HEK293T (cell line): Measurements from ENCODE around the gene PCDHGA7.
"Not testable (repeated sequence)": the region's sequence is repeated elsewhere in the genome, so short reads cannot be mapped to it uniquely, and the experiment has no call there.

Experiments
- CTCF ChIA-PET: fragments of 350-600 bp; formaldehyde crosslinking; extraction: SDS; loops from one replicate; lab custom pipeline; 2021; ENCODE audit warnings: antibody characterized with exemption, inconsistent platforms; lab: Yijun Ruan, JAX
- POLR2A ChIA-PET: fragments of 350-600 bp; formaldehyde crosslinking; extraction: SDS; loops from one replicate; lab custom pipeline; 2020; ENCODE audit warnings: antibody characterized with exemption, inconsistent platforms; lab: Yijun Ruan, JAX
- DNase-seq: peaks from one replicate; pipeline ENCODE4 v3.0.0; 2012; ENCODE audit warnings: mixed read lengths; ENCODE audit errors: extremely low spot score
- ARNT ChIP-seq: fragments of 450-650 bp; IDR thresholded peaks from 2 replicates; pipeline ENCODE4 v1.6.1; 2017; ENCODE audit warnings: mild to moderate bottlenecking
- BHLHE40 ChIP-seq: fragments of 450-650 bp; IDR thresholded peaks from 2 replicates; pipeline ENCODE4 v1.6.1; 2016; ENCODE audit warnings: mild to moderate bottlenecking, moderate library complexity, borderline replicate concordance
- CTBP1 ChIP-seq: fragments of 450-650 bp; IDR thresholded peaks from 2 replicates; pipeline ENCODE4 v1.6.1; 2016; ENCODE audit warnings: borderline replicate concordance
- ELF4 ChIP-seq: fragments of 450-650 bp; IDR thresholded peaks from 2 replicates; pipeline ENCODE4 v1.6.1; 2017; ENCODE audit warnings: antibody characterized with exemption
- FOXA1 ChIP-seq: fragments of 450-650 bp; IDR thresholded peaks from 2 replicates; pipeline ENCODE4 v1.6.1; 2016; ENCODE audit warnings: mild to moderate bottlenecking
- FOXK2 ChIP-seq: fragments of 450-650 bp; IDR thresholded peaks from 2 replicates; pipeline ENCODE4 v1.6.1; 2016; ENCODE audit warnings: mild to moderate bottlenecking
- FOXM1 ChIP-seq: fragments of 450-650 bp; IDR thresholded peaks from 2 replicates; pipeline ENCODE4 v1.6.1; 2017; ENCODE audit warnings: mild to moderate bottlenecking, borderline replicate concordance
- HDGF ChIP-seq: fragments of 450-650 bp; IDR thresholded peaks from 2 replicates; pipeline ENCODE4 v1.6.1; 2017; ENCODE audit warnings: antibody characterized with exemption, borderline replicate concordance
- L3MBTL2 ChIP-seq: fragments of 450-650 bp; conservative IDR thresholded peaks from 2 replicates; pipeline ENCODE4 v1.6.1; 2016; ENCODE audit warnings: mild to moderate bottlenecking
- LEF1 ChIP-seq: fragments of 450-650 bp; IDR thresholded peaks from 2 replicates; pipeline ENCODE4 v1.6.1; 2017; ENCODE audit warnings: mild to moderate bottlenecking, borderline replicate concordance
- NFRKB ChIP-seq: fragments of 450-650 bp; IDR thresholded peaks from 2 replicates; pipeline ENCODE4 v1.6.1; 2016; ENCODE audit warnings: mild to moderate bottlenecking, moderate library complexity
- PKNOX1 ChIP-seq: fragments of 450-650 bp; IDR thresholded peaks from 2 replicates; pipeline ENCODE4 v1.6.1; 2016
- SP1 ChIP-seq: fragments of 450-650 bp; IDR thresholded peaks from 2 replicates; pipeline ENCODE4 v1.6.1; 2017
- SUZ12 ChIP-seq: fragments of 450-650 bp; IDR thresholded peaks from 2 replicates; pipeline ENCODE4 v1.6.1; 2016; ENCODE audit warnings: mild to moderate bottlenecking
- TARDBP ChIP-seq: fragments of 450-650 bp; IDR thresholded peaks from 2 replicates; pipeline ENCODE4 v1.6.1; 2016
- ZNF384 ChIP-seq: fragments of 450-650 bp; IDR thresholded peaks from 2 replicates; pipeline ENCODE4 v1.6.1; 2016

The PCDHGA7 gene

GRCh38 chr5:141393267-141393666 is 10.7 kb downstream of the PCDHGA7 start:
- POLR2A ChIA-PET, result no interaction called here
- CTCF ChIA-PET, result no interaction called here
- TF ChIP-seq NFRKB (no peak), PKNOX1 (no peak), FOXK2 (no peak), FOXA1 (no peak), SP1 (no peak), TARDBP (no peak)
- DNase-seq, result no peak

GRCh38 chr5:141394401-141395187 is 12.1 kb downstream of the PCDHGA7 start:
- POLR2A ChIA-PET, DNase-seq, CTCF ChIA-PET: not testable (repeated sequence)

GRCh38 chr5:141397756-141398551 is 15.4 kb downstream of the PCDHGA7 start, which contains the start of gene PCDHGB5:
Gene PCDHGB5, plus strand, starts transcription at chr5:141397947. Its CDS starts 181 bp downstream, at chr5:141398128.
- CTCF ChIA-PET, POLR2A ChIA-PET, DNase-seq: not testable (repeated sequence)

- no peak for DNase-seq
- CTCF ChIA-PET, result no interaction called here
- POLR2A ChIA-PET, result no interaction called here
- TF ChIP-seq CTBP1, result no peak
- TF ChIP-seq SP1, result no peak
- no peak for TF ChIP-seq ARNT
- no peak for TF ChIP-seq ZNF384
- no peak for TF ChIP-seq FOXK2
- TF ChIP-seq SUZ12, result no peak
- TF ChIP-seq HDGF, result no peak
- no peak for TF ChIP-seq L3MBTL2
- TF ChIP-seq TARDBP, result no peak
- TF ChIP-seq FOXA1, result no peak
- no peak for TF ChIP-seq LEF1
- no peak for TF ChIP-seq PKNOX1
- TF ChIP-seq FOXM1, result no peak
- no peak for TF ChIP-seq BHLHE40
- TF ChIP-seq NFRKB, result no peak
- TF ChIP-seq ELF4, result no peak
These were observed 16.1 kb downstream of the PCDHGA7 start for GRCh38 chr5:141398608-141399007.

- DNase-seq, result no peak
- CTCF ChIA-PET, result no interaction called here
- POLR2A ChIA-PET, result no interaction called here
- TF ChIP-seq SUZ12, result no peak
- TF ChIP-seq FOXA1, result no peak
- no peak for TF ChIP-seq PKNOX1
These were observed 17.2 kb downstream of the PCDHGA7 start for GRCh38 chr5:141399555-141400258.

GRCh38 chr5:141402553-141403243 is 20.2 kb downstream of the PCDHGA7 start, which contains the start of gene PCDHGA9:
Gene PCDHGA9, plus strand, starts transcription at chr5:141402778. Its CDS starts 175 bp downstream, at chr5:141402953.
- DNase-seq, result peak; percentile 39
- POLR2A ChIA-PET, result no interaction called here
- TF ChIP-seq TARDBP (no peak), FOXK2 (no peak), ELF4 (no peak), BHLHE40 (no peak), SP1 (no peak), PKNOX1 (no peak), CTBP1 (no peak), NFRKB (no peak), FOXM1 (no peak), L3MBTL2 (no peak), LEF1 (no peak), SUZ12 (no peak), HDGF (no peak), ZNF384 (no peak), ARNT (no peak), FOXA1 (no peak)
- CTCF ChIA-PET, result no interaction called here
